OCI-LY3 (cell line): ENCODE results near the gene TNS3.
A peak's percentile ranks its signal among the peaks of the same experiment; 100 is the strongest.

Experiments used
- H2AFZ ChIP-seq: fragments of 200-600, 300-600 bp; shearing (Covaris generic); 2 replicates; pipeline ENCODE4 v1.6.0; 2014; ENCODE audit warnings: antibody characterized with exemption, low read depth, low read length
- H3K27ac ChIP-seq: fragments of 200-600, 300-600 bp; sonication (generic); 2 replicates; pipeline ENCODE4 v1.5.1; 2014; ENCODE audit warnings: mild to moderate bottlenecking, low read length, moderate library complexity, mixed read lengths
- H3K27me3 ChIP-seq: fragments of 200-600, 300-600 bp; sonication (generic); 2 replicates; pipeline ENCODE4 v1.6.1; 2014; ENCODE audit warnings: low read depth, low read length, mixed read lengths
- H3K36me3 ChIP-seq: fragments of 200-600, 300-600 bp; sonication (generic); replicated peaks from 2 replicates; pipeline ENCODE3; 2014; ENCODE audit warnings: low read depth, low read length, mixed read lengths
- H3K4me1 ChIP-seq: fragments of 300-600, 200-600 bp; sonication (generic); 2 replicates; pipeline ENCODE4 v1.6.1; 2014; ENCODE audit warnings: low read length, mixed read lengths
- H3K4me2 ChIP-seq: fragments of 200-600, 300-600 bp; sonication (generic); 2 replicates; pipeline ENCODE4 v1.6.1; 2014; ENCODE audit warnings: low read length, mixed read lengths
- H3K4me3 ChIP-seq: fragments of 300-600, 200-600 bp; sonication (generic); 2 replicates; pipeline ENCODE4 v1.5.1; 2014; ENCODE audit warnings: antibody characterized with exemption, mild to moderate bottlenecking, low read length, moderate library complexity
- H3K79me2 ChIP-seq: fragments of 300-600, 200-600 bp; shearing (Covaris generic); 2 replicates; pipeline ENCODE4 v1.6.1; 2014; ENCODE audit warnings: mild to moderate bottlenecking, low read length, mixed read lengths
- H3K9ac ChIP-seq: fragments of 300-600, 200-600 bp; shearing (Covaris generic); 2 replicates; pipeline ENCODE4 v1.6.0; 2014; ENCODE audit warnings: mild to moderate bottlenecking, low read length, moderate library complexity
- H3K9me3 ChIP-seq: fragments of 200-600, 300-600 bp; shearing (Covaris generic); 2 replicates; pipeline ENCODE4 v1.6.1; 2014; ENCODE audit warnings: low read length, mixed read lengths; ENCODE audit not compliant: insufficient read depth
- H4K20me1 ChIP-seq: fragments of 200-600, 300-600 bp; sonication (generic); 2 replicates; pipeline ENCODE4 v1.6.1; 2016; ENCODE audit warnings: low read length, mixed read lengths; ENCODE audit not compliant: insufficient read depth
- CTCF ChIP-seq: fragments of 200-600, 300-600 bp; sonication (generic); IDR thresholded peaks from 2 replicates; pipeline ENCODE4 v1.5.1; 2014; ENCODE audit warnings: antibody characterized with exemption, low read length, low read depth
- EZH2phosphoT487 ChIP-seq: fragments of 200-600 bp; shearing (Covaris generic); IDR thresholded peaks from 2 replicates; pipeline ENCODE4 v1.6.1; 2018; ENCODE audit warnings: antibody characterized with exemption, mixed run types, low read depth

The TNS3 gene

GRCh38 chr7:47255007-47255406 lies 326.9 kb downstream of the TNS3 start:
- no peaks in the 10 kb centered on the region for H4K20me1 ChIP-seq
- no peak overlapping the region for H3K9ac ChIP-seq
- H3K9me3 ChIP-seq = no peaks in the 10 kb centered on the region
- H3K36me3 ChIP-seq = no peaks in the 10 kb centered on the region
- no peak overlapping the region for H3K27ac ChIP-seq
- peak overlapping the region; percentile 88; the same call in 1 of the 2 replicates for H3K4me3 ChIP-seq
- peak overlapping the region; percentile 79 for H3K4me2 ChIP-seq
- TF ChIP-seq EZH2phosphoT487 (no peak), CTCF (no peak)
- H3K27me3 ChIP-seq = 0 out of 2 replicates have a peak, but pooled peaks cover 2% of the 10 kb centered on the region
- H2AFZ ChIP-seq = peak overlapping the region; percentile 82; the same call in 1 of the 2 replicates
- no peaks in the 10 kb centered on the region for H3K79me2 ChIP-seq
- H3K4me1 ChIP-seq = peaks cover 11% of the 10 kb centered on the region

- TF ChIP-seq EZH2phosphoT487 (no peak), CTCF (peak; percentile 74)
- Histone ChIP-seq H3K4me2 (peak overlapping the region; percentile 79), H3K27ac (no peak overlapping the region), H3K27me3 (peaks cover 4% of the 10 kb centered on the region; the same call in 1 of the 2 replicates), H4K20me1 (no peaks in the 10 kb centered on the region), H3K4me3 (peak overlapping the region; percentile 88), H3K9me3 (no peaks in the 10 kb centered on the region), H3K9ac (peak overlapping the region; percentile 73), H3K36me3 (no peaks in the 10 kb centered on the region), H2AFZ (peak overlapping the region; percentile 89), H3K79me2 (no peaks in the 10 kb centered on the region), H3K4me1 (peaks cover 11% of the 10 kb centered on the region)
These were observed 327.6 kb downstream of the TNS3 start for GRCh38 chr7:47254081-47254977.

GRCh38 chr7:47253650-47254080 lies 328.2 kb downstream of the TNS3 start:
- Histone ChIP-seq H3K4me3 (peak overlapping the region; percentile 88), H3K27me3 (peaks cover 8% of the 10 kb centered on the region; the same call in 1 of the 2 replicates), H4K20me1 (no peaks in the 10 kb centered on the region), H3K79me2 (no peaks in the 10 kb centered on the region), H3K9ac (peak overlapping the region; percentile 73), H3K4me1 (peaks cover 11% of the 10 kb centered on the region), H3K9me3 (no peaks in the 10 kb centered on the region), H3K4me2 (peak overlapping the region; percentile 79), H2AFZ (peak overlapping the region; percentile 89), H3K27ac (no peak overlapping the region), H3K36me3 (no peaks in the 10 kb centered on the region)
- TF ChIP-seq CTCF = no peak
- TF ChIP-seq EZH2phosphoT487 = no peak

- Histone ChIP-seq H2AFZ (no peak overlapping the region), H3K36me3 (no peaks in the 10 kb centered on the region), H3K4me2 (no peak overlapping the region), H3K4me1 (peaks cover 11% of the 10 kb centered on the region), H4K20me1 (no peaks in the 10 kb centered on the region), H3K9me3 (no peaks in the 10 kb centered on the region), H3K9ac (no peak overlapping the region), H3K27me3 (peaks cover 8% of the 10 kb centered on the region; the same call in 1 of the 2 replicates), H3K4me3 (no peak overlapping the region), H3K79me2 (no peaks in the 10 kb centered on the region), H3K27ac (no peak overlapping the region)
- TF ChIP-seq CTCF (no peak), EZH2phosphoT487 (no peak)
These were observed 329.2 kb downstream of the TNS3 start for GRCh38 chr7:47252675-47253074.
